CD14-positive monocyte (primary cell): Measurements from ENCODE around the gene SLC47A1. TPM values are rescaled to one million over a fixed set of nuclear protein-coding genes. Genes with fewer than 3 reads are reported as not detected.

ENCODE experiments used
- DNase-seq, 3 donors: peaks; one replicate each; pipeline ENCODE4 v3.0.0-alpha.2; 2011 to 2022
- H2AFZ ChIP-seq: 2 replicates; pipeline ENCODE4 v1.6.0; 2012; ENCODE audit warnings: mild to moderate bottlenecking, low read depth, low read length, inconsistent platforms; ENCODE audit not compliant: insufficient read depth, poor library complexity, severe bottlenecking
- H3K27ac ChIP-seq, 2 donors: 1 replicate in 1 of 2; 2 replicates in 1 of 2; pipeline ENCODE4 v1.5.1; 2012 to 2013; ENCODE audit warnings: low read length in 2 of 2, control low read depth in 1 of 2, inconsistent platforms in 1 of 2, low read depth in 1 of 2, mild to moderate bottlenecking in 1 of 2
- H3K27me3 ChIP-seq, 2 donors: one replicate each; pipeline versions ENCODE4 v1.6.0 to v1.6.1; 2011 to 2013; ENCODE audit warnings: low read length in 2 of 2; ENCODE audit not compliant: control insufficient read depth in 2 of 2, insufficient read depth in 2 of 2
- H3K36me3 ChIP-seq, 2 donors: replicated peaks in 1 of 2; 1 replicate in 1 of 2; 2 replicates in 1 of 2; pipeline versions ENCODE4 v1.5.1 to v1.6.1; 2012 to 2013; ENCODE audit warnings: low read length in 2 of 2, control low read depth in 1 of 2, inconsistent platforms in 1 of 2, mild to moderate bottlenecking in 1 of 2; ENCODE audit not compliant: insufficient read depth in 2 of 2, control insufficient read depth in 1 of 2
- H3K4me1 ChIP-seq, 2 donors: 1 replicate in 1 of 2; 2 replicates in 1 of 2; pipeline versions ENCODE4 v1.5.1 to v1.6.1; 2012 to 2013; ENCODE audit warnings: low read length in 2 of 2, control low read depth in 1 of 2, inconsistent platforms in 1 of 2, mild to moderate bottlenecking in 1 of 2, moderate library complexity in 1 of 2; ENCODE audit not compliant: insufficient read depth in 2 of 2, control insufficient read depth in 1 of 2
- H3K4me2 ChIP-seq: replicated peaks from 2 replicates; pipeline ENCODE3; 2012; ENCODE audit warnings: low read length, moderate library complexity, mild to moderate bottlenecking; ENCODE audit not compliant: poor library complexity, severe bottlenecking; ENCODE audit errors: extremely low read depth
- H3K4me3 ChIP-seq, 3 experiments: fragments of 200-600 bp in 1 of 3; sonication (generic) in 1 of 3; replicated peaks in 1 of 3; 1 replicate in 2 of 3; 2 replicates in 1 of 3; pipeline ENCODE4 v1.5.1; 2011 to 2013; ENCODE audit warnings: low read length in 3 of 3, mild to moderate bottlenecking in 3 of 3, control low read depth in 2 of 3, low read depth in 2 of 3, inconsistent platforms in 1 of 3, moderate library complexity in 1 of 3
- H3K79me2 ChIP-seq: 2 replicates; pipeline ENCODE4 v1.6.0; 2012; ENCODE audit warnings: mild to moderate bottlenecking, control low read depth, inconsistent platforms, low read length, moderate library complexity; ENCODE audit not compliant: insufficient read depth
- H3K9ac ChIP-seq: 2 replicates; pipeline ENCODE4 v1.6.0; 2017; ENCODE audit warnings: low read length, mild to moderate bottlenecking; ENCODE audit not compliant: insufficient read depth, poor library complexity, severe bottlenecking
- H3K9me3 ChIP-seq, 2 donors: replicated peaks in 1 of 2; 1 replicate in 1 of 2; 2 replicates in 1 of 2; pipeline versions ENCODE4 v1.5.1 to v1.6.1; 2012 to 2013; ENCODE audit warnings: low read length in 2 of 2, control low read depth in 1 of 2; ENCODE audit not compliant: control insufficient read depth in 1 of 2, insufficient read depth in 1 of 2
- H4K20me1 ChIP-seq: 2 replicates; pipeline ENCODE4 v1.6.0; 2012; ENCODE audit warnings: mild to moderate bottlenecking, low read length, control low read depth, moderate library complexity; ENCODE audit not compliant: insufficient read depth
- H3K27ac Mint-ChIP-seq, 7 donors: one replicate each; pipeline ENCODE4 v1.8.0; 2020; ENCODE audit warnings: mild to moderate bottlenecking in 7 of 7, mixed read lengths in 7 of 7, moderate library complexity in 6 of 7, inconsistent platforms in 2 of 7
- H3K27me3 Mint-ChIP-seq, 3 donors: one replicate each; pipeline ENCODE4 v1.8.0; 2021 to 2022; ENCODE audit warnings: low read depth in 3 of 3, mild to moderate bottlenecking in 3 of 3, mixed read lengths in 3 of 3, moderate library complexity in 3 of 3, inconsistent platforms in 1 of 3
- H3K36me3 Mint-ChIP-seq, 2 donors: one replicate each; pipeline ENCODE4 v1.8.0; 2020; ENCODE audit warnings: mixed read lengths in 2 of 2, inconsistent platforms in 1 of 2, mild to moderate bottlenecking in 1 of 2
- H3K4me1 Mint-ChIP-seq: one replicate; pipeline ENCODE4 v1.8.0; 2020; ENCODE audit warnings: mild to moderate bottlenecking, mixed read lengths
- H3K4me3 Mint-ChIP-seq, 2 donors: one replicate each; pipeline ENCODE4 v1.8.0; 2020; ENCODE audit warnings: mild to moderate bottlenecking in 2 of 2, mixed read lengths in 2 of 2, moderate library complexity in 1 of 2
- H3K9me3 Mint-ChIP-seq, 7 donors: one replicate each; pipeline ENCODE4 v1.8.0; 2020 to 2022; ENCODE audit warnings: mixed read lengths in 7 of 7, mild to moderate bottlenecking in 6 of 7, moderate library complexity in 6 of 7, inconsistent platforms in 2 of 7
- CTCF ChIP-seq: fragments of 200-600 bp; IDR thresholded peaks from one replicate; pipeline ENCODE4 v1.8.0; 2022; ENCODE audit warnings: antibody characterized with exemption, mild to moderate bottlenecking
- WGBS: methylation state at CpG from one replicate; pipeline ENCODE4 v1.1.5; 2013; ENCODE audit warnings: missing lambda C conversion rate; ENCODE audit not compliant: insufficient coverage; 5-methylcytosine and 5-hydroxymethylcytosine counted together
- intact Hi-C, 2 donors: fragments of 100-400 bp; cut with micrococcal nuclease; formaldehyde crosslinking; loops; one replicate each; pipeline versions ENCODE4 v1.15.0 to v1.15.1; 2023
- polyA plus RNA-seq, 3 donors: library from polyadenylated mRNA; depleted of rRNA in 1 of 3; unstranded in 2 of 3; stranded (reverse) in 1 of 3; fragments of 300-500 nt in 2 of 3; fragments of >200 nt in 1 of 3; fragmentation: Illumina TruSeq in 2 of 3; gene quantifications; 1 replicate in 2 of 3; 2 replicates in 1 of 3; pipeline ENCODE4 v1.2.3, GENCODE V29; 2012 to 2021

Gene SLC47A1
- polyA plus RNA-seq, 3 donors: 0.44 to 2.0 (median 0.49) TPM

DNA sequence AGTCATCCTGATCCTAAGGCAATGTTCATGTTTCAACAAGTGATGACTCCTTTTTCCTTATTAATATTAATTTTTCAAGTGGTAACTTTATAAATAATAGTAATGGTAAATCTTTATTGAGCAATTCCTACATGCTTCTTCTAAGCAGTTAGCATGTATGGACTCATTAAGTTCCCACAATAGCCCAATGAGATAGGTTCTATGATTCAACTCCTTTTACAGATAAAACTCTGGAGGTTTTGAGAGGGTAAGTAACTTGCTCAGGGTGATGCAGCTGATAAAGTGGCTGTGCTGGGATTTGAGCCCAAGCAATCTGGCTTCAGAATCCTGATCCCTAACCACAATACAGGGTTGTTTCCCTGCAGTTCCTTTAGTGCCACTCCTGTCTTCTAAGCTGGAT, 25.3 kb downstream of the SLC47A1 start:
- Histone ChIP-seq H3K27me3 (no peaks in the 10 kb centered on the region), H3K79me2 (no peaks in the 10 kb centered on the region), H2AFZ (no peak overlapping the region), H3K36me3 (no peaks in the 10 kb centered on the region), H3K9me3 (no peaks in the 10 kb centered on the region), H3K4me3 (no peak overlapping the region), H3K9ac (no peak overlapping the region), H4K20me1 (no peaks in the 10 kb centered on the region), H3K4me2 (no peak overlapping the region), H3K27ac (no peak overlapping the region), H3K4me1 (no peaks in the 10 kb centered on the region)
- Mint-ChIP-seq H3K9me3 (peaks cover 0 to 5% (median 4%) of the 10 kb centered on the region in 7 donors), H3K27ac (no peak overlapping the region), H3K4me1 (peaks cover 13% of the 10 kb centered on the region), H3K36me3 (peaks cover 0 to 7% of the 10 kb centered on the region in 2 donors), H3K4me3 (no peak overlapping the region), H3K27me3 (peaks cover 0 to 6% (median 2%) of the 10 kb centered on the region in 3 donors)
- no peak for TF ChIP-seq CTCF
- intact Hi-C loops: no loop called here
- DNase-seq: no peak

DNA sequence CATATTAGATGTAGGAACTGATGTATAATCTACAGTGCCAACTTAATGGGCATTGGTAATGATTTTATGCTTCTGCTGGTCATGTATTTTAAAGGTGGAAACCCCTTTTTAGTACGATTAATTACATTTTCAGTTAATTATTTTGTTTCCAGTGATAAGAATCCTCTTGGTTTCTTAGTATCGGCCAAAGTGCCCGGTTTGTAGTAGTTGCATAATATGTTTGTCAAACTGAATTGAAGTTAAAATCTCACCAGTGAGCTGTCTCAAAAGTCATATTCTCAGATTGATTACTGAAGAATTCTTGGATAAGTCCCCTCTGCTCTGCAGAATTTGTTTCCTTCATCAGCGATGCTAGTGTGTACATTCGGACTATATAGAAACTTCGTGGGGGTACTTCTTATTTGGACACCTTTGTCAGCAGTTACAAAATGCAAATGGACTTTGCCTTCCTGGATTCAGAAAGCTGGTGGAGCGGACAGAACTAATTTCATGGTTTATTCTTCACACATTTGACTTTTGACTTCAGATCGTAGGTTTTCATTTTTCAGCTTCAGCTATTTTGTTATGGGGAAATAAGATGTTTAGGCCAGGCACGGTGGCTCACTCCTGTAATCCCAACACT, 28.2 kb downstream of the SLC47A1 start:
- WGBS: 95% methylated on average over 3 of the region's 9 CpGs

More for the DNA sequence above, 28.2 kb downstream of the SLC47A1 start:
- H3K4me2 ChIP-seq: no peak overlapping the region
- no peak for TF ChIP-seq CTCF
- intact Hi-C loops: no loop called here
- Mint-ChIP-seq H3K27ac (no peak overlapping the region), H3K4me1 (peaks cover 2% of the 10 kb centered on the region), H3K4me3 (no peak overlapping the region), H3K36me3 (peaks cover 0 to 4% of the 10 kb centered on the region in 2 donors), H3K27me3 (peaks cover 1 to 3% (median 2%) of the 10 kb centered on the region in 3 donors), H3K9me3 (peaks cover 0 to 5% (median 4%) of the 10 kb centered on the region in 7 donors)
- no peak overlapping the region for H3K27ac ChIP-seq
- H3K79me2 ChIP-seq: no peaks in the 10 kb centered on the region
- H3K27me3 ChIP-seq: no peaks in the 10 kb centered on the region
- H2AFZ ChIP-seq: no peak overlapping the region
- DNase-seq: no peak
- H3K4me3 ChIP-seq: no peak overlapping the region
- no peaks in the 10 kb centered on the region for H3K9me3 ChIP-seq
- H3K4me1 ChIP-seq: no peaks in the 10 kb centered on the region
- no peaks in the 10 kb centered on the region for H3K36me3 ChIP-seq
- no peak overlapping the region for H3K9ac ChIP-seq
- no peaks in the 10 kb centered on the region for H4K20me1 ChIP-seq
